Amniotic epithelial cell (primary cell): ENCODE data around the gene CDH16.
"Not testable (repeated sequence)": the region's sequence is repeated elsewhere in the genome, so short reads cannot be mapped to it uniquely, and the experiment has no call there.

Source experiments
- DNase-seq: peaks from one replicate; pipeline ENCODE4 v3.0.0-alpha.2; 2010; ENCODE audit warnings: low read depth

The CDH16 gene

DNA sequence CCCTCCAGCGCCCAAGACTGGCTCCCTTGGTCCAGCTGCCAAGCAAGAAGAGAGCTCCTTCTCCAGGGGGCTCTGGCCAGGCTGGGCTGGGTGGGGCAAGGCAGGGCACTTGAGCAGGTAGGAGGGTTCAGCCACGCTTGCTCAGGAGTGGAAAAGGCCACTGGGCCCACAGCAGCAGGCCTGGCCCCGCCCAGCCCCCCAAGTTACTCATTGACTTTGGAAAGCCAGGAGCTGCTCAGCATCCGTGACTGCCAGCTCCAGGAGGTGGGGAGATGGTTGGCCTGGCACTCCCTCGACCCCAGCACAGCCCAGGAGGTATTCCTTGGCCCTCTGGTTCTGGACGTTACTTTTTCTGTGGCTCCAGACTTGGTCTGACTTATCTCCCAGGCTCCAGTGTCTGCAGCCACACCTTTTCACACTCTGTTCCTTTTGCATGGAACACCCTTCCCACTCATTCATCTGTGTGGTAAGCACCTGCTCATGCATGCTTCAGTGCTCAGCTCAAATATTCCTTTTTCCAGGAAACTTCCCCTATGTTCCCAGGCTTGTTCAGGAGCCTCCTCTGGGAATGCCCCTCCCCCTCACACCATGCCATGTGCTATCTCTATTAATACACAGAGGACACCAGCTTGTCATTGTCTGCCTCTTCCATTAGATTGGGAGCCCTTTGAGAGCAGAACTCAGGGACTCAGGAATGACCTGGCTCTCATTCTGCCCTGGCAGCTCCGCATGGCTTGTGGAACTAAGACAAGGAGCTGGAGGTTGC lies at the start of gene CDH16:
TSS of gene CDH16 (minus strand) at position 83 of the 766 bp plus-strand sequence. CDS start 820 bp downstream, outside the sequence.
- no peak for DNase-seq

GRCh38 chr16:66964049-66964448 lies 45.4 kb upstream of the CDH16 start:
- no peak for DNase-seq

GRCh38 chr16:66961914-66962313 lies 43.2 kb upstream of the CDH16 start:
- no peak for DNase-seq

- peak; percentile 72 for DNase-seq
Observed at GRCh38 chr16:66961065-66961744, 42.5 kb upstream of the CDH16 start, which contains the start of gene CES3. Gene CES3 (plus strand): TSS chr16:66961266. CDS start chr16:66961308, 42 bp downstream.

DNA sequence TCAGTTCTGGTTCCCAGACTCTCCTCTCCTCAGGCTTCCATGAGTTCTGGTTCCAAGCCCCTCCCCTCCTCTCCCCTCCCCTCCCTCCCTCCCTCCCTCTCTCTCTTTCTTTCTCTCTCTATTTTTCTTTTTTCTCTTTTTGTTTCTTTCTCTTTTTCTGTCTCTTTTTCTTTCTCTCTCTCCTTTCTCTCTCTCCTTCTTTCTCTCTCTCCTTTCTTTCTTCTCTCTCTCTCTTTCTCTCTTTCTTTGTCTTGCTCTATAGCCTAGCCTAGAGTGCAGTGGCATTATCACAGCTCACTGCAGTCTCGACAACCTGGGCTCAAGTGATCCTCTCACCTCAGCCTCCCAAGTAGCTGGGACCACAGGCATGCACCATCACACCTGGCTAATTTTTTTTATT lies 41.6 kb upstream of the CDH16 start:
- DNase-seq, result no peak

GRCh38 chr16:66959704-66960161 lies 41.0 kb upstream of the CDH16 start:
- no peak for DNase-seq

DNA sequence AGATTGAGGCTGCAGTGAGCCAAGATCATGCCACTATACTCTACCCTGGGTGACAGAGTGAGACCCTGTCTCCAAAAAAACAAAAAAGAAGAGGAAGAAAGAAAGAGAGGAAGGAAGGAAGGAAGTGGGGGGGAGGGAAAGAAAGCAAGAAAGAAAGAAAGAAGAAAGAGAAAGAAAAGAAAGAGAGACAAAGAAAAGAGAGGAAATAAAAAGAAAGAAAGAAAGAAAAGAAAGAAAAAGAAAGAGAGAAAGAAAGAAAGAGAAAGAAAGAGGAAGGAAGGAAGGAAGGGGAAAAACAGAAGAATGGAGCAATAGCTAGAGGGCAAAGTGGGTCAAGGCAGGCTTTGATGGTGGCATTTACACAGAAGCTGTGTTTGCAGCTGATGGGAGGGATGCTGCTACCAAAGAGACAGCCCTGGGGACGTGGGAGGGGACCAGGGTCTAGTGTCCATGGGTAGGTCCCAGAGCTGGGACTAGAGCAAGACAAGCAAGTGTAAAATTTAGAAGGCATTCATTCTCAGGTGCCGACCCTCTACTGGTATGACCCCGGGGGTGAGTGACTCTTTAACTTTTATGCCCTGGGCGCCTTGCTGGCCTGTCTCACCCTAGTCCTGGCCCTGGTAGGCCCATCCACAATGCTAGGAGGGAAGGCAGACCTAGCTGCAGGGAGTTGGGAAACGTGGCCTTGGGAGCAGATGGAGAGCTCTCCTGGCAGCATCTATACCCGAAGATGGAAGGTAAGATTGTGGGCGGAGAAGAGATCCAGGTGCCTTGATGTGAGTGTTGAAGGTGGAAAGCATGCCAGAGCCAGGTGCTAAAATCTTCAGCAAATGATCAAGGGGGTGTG lies 40.4 kb upstream of the CDH16 start:
- DNase-seq, result no peak

DNA sequence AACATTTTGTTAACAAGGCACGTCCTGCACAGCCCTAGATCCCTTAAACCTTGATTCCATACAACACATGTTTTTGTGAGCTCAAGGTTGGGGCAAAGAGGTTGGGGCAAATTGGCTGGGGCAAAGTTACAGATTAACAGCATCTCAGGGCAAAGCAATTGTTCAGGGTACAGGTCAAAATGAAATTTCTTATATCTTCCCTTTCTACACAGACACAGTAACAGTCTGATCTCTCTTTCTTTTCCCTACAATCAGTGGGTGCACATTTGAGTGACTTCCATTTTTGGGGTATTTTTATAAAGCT lies 37.4 kb upstream of the CDH16 start:
- DNase-seq, result not testable (repeated sequence)

- DNase-seq, result peak; percentile 88
Observed at GRCh38 chr16:66955363-66956153, 36.9 kb upstream of the CDH16 start.

DNA sequence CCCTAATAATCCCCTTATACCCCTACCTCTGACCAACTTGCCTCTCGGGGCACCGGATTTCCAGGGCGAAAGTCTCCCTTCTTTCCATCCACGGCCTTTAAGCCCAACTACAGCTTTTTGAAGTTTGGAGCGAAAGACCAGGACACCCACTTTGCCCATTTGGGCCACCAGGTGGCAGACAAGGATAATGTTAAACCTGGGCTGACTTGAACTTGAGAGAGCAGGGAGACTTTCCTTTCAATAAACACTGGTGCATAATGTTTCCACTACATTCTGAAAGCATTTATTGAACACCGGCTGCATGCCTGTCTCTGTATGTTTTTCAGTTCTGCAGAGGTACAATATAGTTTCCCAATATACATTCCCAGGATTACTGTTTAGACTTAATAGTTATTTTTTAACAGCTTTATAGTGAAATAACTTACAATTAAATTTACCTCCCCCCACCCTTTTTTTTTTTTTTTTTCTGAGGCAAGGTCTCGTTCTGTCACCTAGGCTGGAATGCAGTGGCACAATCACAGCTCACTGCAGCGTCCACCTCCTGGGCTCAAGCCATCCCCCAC lies 35.5 kb upstream of the CDH16 start:
- DNase-seq, result peak; percentile 73

- no peak for DNase-seq
Observed at GRCh38 chr16:66953462-66954096, 34.9 kb upstream of the CDH16 start.

DNA sequence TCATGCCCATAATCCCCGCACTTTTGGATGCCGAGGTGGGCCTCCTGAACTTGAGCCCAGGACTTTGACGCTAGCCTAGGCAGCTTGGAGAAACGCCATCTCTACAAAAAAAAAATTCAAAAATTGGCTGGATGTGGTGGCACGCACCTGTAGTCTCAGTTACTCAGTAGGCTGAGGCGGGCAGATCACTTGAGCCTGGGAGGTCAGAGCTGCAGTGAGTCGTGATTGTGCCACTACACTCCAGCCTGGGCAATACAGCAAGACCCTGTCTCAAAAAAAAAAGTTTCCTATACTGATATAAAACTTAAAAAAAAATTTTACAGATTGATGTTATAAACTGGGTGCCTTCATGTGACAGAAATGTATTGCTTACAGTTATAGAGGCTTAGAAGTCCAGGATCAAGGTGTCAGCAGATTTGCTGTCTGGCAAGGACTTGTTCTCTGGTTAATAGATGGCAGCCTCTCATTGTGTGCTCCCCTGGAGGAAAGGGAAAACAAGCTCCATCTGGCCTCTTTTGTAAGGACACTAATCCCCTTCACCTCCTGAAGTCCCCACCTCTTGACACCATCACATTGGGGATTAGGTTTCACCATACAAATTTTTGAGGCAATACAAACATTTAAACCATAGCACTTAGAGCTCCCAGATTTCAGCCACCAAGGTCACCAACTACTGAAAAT lies 33.9 kb upstream of the CDH16 start:
- no peak for DNase-seq

DNA sequence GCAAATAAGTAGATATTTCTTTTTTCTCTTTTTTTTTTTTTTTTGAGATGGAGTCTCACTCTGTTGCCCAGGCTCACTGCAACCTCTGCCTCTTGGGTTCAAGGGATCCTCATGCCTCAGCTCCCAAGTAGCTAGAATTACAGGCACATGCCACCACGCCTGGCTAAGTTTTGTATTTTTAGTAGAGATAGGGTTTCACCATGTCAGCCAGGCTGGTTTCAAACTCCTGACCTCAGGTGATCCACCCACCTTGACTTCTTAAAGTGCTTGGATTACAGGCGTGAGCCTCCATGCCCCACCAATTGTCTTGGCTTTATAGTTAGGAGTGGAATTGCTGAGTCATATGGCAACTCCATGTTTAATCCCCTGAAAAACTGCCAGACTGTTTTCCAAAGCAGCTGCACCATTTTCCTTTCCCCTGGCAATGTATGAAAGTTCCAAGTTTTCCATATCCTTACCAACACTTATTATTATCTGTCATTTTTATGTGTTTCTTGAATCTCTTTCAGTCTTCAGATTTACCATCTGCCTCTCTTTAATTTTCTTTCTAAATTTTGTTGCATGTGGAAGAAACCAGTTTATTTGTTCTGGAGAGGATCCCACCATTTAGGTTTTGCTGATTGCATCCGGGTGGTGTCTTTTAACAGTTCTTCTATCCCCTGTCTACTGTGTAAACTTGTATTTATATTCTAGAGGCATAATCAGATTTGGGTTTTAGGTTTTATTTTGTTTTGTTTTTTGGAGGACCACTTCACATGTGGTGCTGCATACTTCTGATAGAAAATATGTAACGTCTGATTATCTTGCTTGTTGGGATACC lies 32.5 kb upstream of the CDH16 start:
- DNase-seq, result no peak

DNA sequence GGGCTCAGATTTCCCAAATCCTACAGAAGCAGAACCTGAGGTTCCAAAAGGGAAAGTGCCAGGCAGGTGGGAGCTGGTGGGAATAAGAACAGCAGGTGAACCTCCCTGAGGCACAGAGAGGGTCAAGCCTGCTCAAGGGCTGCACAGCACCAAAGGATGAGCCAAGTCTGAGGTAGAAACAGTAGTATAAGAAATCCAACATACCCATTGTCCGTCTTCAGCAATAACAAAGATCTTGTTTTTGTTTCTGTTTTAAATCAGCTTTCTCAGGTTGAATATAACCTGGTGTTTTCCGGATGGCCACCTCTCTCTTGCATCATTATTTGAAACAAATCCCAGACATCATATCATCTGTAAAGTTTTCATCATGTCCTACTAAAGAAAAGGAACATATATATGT lies 31.8 kb upstream of the CDH16 start:
- no peak for DNase-seq

DNA sequence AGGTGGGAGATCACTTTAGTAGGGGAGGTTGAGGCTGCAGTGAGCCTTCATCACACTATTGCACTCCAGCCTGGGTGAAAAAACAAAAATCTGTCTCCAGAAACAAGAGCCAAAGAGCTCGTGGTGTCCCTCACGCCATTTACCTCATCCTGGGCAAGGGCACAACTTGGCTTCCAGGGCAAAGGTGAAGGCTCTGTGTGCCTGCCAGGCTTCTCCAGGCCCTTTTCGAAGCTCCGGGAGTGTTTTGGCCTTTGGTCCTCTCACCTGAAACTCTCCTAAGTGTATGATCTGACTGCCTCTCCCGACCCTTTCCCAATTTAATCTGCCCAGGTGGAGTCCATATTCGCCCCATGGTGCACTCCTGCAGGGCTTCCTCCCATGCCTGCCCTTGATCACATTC lies 30.8 kb upstream of the CDH16 start:
- no peak for DNase-seq

GRCh38 chr16:66948837-66949225 lies 30.1 kb upstream of the CDH16 start:
- no peak for DNase-seq

DNA sequence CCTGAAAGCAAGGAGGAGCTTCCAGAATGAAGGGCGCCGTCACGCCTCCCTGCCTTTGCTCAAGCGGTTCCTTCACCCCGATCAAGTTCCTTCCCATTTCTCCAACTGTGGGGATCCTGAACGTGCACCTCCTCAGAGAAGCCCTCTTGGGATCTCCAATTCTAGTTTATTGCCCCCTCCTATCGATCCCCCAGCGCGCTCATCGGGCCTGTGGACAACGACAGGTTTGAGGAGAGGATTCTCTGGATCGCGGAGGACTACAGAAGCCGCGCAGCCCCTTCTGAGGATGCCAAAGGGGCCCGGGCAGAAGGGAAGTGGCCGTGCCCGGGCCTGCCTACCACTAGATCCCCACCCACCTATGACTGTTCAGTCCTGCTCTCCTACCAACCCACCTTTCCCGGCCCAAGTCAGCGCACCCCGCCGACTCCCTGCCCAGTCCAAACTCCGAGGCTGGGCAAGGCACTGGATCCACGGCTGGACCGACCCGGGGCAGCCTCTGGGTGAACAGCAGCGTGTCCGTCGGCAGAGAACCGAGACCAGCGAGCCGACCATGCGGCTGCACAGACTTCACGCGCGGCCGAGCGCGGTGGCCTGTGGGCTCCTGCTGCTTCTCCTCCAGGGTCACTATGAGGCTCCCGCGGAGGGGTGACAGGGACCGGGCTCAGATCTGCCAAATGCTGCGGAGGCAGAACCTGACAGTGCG lies 29.6 kb upstream of the CDH16 start:
- DNase-seq, result no peak

- peak; percentile 77 for DNase-seq
Observed at GRCh38 chr16:66947302-66948065, 28.8 kb upstream of the CDH16 start.
